Left renal pelvis (tissue), 4 donors: ENCODE measurements around the gene CLNK. TPM values are rescaled to one million over a fixed set of nuclear protein-coding genes. Genes with fewer than 3 reads are reported as not detected.
A peak's percentile ranks its signal among the peaks of the same experiment; 100 is the strongest.
"Not testable (repeated sequence)": the region's sequence is repeated elsewhere in the genome, so short reads cannot be mapped to it uniquely, and the experiment has no call there.

Experiments used
- DNase-seq, 4 donors: peaks; one replicate each; pipeline ENCODE4 v3.0.0-alpha.2; 2013; ENCODE audit warnings: low read depth in 4 of 4, low spot score in 3 of 4
- polyA plus RNA-seq, 4 donors: library from polyadenylated mRNA; unstranded; fragments of 120-200 nt; gene quantifications; one replicate each; pipeline ENCODE4 v1.2.1, GENCODE V29; 2013; ENCODE audit not compliant: insufficient read length in 4 of 4

The CLNK gene
- polyA plus RNA-seq, 4 donors, result 0.19 to 1.4 (median 0.49) TPM

DNA sequence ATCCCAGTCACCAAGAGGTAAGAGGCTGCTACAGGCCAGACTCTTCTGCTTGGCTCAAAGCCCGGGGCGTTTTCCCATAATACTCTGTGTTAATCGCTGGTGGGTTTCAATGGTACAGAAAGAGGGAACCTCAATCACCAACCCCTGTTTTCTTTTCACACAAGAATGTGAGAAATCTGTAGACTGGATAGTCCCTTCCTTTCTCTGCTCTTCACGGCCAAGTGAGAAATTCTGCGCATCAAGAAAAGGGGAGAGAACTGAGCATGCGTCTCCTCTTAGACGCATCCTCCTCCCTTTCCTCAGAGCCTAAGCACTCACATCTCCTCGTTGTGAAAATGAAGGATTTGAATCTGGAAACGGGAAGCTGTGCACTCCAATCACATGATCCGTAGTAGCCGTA is 64.7 kb downstream of the CLNK start:
- no peak for DNase-seq

DNA sequence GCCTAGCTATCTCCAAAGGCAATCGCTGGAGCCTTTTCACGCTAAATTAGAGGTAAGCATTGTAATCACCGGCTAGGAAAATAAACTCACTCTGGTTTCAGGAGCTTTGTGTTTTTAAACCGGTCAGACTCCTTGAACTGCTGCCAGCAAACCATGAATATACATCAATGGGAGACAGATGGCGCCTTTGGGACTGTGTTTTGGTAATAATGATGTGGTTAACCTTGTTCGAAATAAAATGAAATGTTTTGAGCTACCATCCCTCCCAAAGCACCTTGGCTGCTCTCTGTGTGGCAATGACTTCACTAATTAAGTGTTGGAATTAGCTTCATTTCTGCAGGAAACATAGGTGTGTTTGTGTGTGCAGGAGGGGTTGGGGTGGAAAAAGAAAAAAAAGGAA is 65.3 kb downstream of the CLNK start:
- DNase-seq, result peak; percentile 39 to 53 (median 44)

DNA sequence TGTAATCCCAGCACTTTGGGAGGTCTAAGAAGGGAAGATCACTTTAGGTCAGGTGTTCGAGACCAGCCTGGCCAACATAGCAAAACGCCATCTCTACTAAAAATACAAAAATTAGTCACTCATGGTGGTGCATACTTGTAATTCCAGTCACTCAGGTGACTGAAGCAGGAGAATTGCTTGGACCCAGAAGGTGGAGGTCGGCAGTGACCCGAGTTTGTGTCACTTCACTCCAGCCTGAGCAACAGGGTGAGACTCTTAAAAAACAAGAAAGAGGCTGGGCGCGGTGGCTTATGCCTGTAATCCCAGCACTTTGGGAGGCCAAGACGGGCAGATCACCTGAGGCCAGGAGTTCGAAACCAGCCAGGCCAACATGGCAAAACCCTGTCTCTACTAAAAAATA is 69.6 kb downstream of the CLNK start:
- not testable (repeated sequence) for DNase-seq

DNA sequence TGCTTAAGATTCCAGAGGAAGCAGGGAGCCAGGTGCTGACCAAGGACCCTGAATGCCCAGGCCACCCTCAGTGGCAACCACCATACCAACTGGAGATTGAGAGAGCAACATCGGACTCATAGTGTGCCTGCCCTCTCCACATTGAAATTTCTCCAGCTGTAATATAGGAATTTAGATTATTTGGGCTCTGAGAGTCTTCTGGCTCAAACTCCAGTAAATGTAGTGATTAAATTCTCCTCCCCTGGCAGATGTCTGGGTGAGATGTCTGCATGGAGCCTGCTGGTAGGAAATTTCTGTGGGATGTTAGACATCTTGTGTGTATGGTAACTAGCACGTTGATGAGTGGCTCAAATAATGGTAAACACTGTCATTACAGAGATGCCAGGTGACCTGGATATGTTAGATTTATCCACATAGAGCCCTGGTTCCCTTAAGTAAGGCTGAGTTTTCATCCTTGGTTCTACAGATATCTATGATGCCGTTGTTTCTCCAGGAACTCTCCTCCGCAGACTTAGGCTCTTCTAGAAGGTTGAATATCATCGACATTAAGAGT is 70.6 kb downstream of the CLNK start:
- DNase-seq, result no peak

DNA sequence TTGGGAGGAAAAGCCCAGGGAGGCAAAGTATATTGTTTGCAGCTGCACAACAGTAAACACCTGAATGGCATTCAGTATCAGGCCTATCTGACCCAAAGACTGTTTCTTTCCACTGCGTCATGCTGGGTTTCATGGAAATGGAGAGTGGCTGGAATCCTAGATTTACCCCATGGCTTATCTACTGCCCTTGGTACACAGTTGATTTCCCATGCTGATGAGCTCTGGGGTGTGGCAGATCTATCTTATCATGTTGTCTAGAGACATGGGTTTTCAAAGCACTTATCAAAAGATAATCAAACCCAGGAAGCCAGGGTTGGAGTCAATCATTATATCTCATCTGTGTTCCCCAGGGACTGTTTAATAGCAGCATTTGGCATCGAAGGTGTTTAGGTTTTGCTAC is 72.1 kb downstream of the CLNK start:
- no peak for DNase-seq

DNA sequence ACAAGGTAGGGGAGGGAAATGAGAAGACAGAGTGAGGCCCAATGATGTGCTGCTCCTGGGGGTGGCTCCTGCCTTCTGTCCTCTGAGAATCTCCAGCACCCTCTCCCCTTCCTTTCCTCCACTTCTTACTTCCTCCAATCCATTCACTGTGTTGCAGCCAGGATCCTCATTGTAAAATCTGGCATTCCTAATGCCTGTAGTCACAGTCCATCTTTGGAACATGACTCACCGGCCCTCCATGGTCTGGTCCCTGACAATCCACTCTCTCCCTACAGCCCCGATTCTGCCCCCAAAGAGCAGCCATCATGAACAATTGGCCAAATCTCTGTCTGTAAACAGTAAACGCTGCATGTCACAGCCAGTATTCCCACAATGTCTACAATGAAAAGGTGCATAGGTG is 72.9 kb downstream of the CLNK start:
- no peak for DNase-seq

DNA sequence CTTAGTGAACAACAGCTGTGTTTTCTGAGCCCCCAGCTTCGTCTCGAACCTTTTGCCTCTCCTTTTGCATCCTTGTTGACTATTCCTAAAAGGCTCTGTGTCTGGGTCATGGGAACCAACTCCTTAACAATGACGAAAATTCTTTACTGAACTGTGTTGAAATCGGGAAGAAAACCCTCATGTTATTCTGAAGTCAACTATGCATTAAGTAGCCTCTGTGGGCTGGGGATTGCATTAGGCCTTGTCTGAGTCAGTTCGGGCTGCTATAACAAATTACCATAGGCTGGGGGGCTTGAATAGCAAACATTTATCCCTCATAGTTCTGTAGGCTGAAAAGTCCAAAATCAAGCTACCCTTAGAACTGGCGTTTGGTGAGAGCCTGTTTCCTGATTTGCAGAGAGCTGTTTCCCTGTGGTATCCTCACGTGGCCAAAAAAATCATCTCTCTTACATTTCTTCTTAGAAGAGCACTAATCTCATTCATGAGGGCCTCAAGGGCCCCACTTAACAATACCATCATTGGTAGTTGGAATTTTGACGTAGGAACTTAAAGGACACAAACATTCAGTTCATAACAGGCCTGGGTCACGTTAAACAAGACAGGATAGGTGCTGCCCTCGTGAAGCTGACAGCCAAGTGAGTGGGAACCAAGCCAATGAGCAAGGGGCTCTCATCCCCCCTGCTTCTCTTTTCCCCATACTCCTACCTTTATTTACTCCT is 75.9 kb downstream of the CLNK start:
- no peak for DNase-seq

DNA sequence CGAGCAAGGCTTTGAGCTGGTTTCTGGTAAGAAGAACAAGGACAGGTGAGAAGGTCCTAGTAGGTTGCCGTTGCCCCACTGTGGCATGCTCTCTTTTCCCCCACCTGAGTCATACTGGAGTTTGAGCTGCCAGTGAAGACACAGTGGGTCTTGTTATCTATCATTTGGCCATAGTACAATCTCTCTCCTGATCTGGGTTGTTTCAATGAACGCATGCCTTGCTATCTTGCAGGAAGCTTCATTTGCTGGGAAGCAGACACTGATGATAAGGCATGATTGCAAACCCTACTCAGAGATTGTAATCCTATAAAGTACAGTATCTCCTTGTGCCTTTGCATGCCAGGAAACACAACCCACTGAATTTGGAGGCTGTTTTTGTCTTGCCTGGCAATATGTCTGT is 77.4 kb downstream of the CLNK start:
- DNase-seq, result no peak

DNA sequence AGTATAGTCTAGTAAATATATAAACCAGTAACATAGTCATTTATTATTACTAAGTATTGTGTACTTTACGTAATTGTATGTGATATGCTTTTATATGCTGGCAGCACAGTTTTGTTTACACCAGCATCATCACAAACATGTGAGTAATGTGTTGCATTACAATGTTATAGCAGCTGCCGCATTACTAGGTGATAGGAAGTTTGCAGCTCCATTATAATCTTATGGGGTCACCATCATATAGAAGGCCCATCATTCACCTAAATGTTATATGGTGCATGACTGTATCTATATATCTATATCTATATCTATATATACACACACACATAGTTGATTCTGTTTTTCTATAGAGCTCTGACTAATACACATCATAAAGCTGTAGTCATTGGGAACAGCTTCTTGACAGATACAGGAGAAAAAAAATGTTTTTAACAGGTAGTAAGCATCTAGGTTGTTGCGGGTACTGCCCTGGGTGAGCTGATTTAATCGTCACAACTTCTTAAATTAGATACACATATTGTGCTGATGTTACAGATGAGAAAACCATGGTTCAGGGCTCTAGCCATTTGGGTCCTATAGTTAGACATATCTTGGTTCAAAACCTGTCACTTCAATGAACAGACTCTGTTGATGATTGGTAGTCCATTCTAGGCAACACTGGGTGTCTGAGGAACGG is 77.9 kb downstream of the CLNK start:
- no peak for DNase-seq

DNA sequence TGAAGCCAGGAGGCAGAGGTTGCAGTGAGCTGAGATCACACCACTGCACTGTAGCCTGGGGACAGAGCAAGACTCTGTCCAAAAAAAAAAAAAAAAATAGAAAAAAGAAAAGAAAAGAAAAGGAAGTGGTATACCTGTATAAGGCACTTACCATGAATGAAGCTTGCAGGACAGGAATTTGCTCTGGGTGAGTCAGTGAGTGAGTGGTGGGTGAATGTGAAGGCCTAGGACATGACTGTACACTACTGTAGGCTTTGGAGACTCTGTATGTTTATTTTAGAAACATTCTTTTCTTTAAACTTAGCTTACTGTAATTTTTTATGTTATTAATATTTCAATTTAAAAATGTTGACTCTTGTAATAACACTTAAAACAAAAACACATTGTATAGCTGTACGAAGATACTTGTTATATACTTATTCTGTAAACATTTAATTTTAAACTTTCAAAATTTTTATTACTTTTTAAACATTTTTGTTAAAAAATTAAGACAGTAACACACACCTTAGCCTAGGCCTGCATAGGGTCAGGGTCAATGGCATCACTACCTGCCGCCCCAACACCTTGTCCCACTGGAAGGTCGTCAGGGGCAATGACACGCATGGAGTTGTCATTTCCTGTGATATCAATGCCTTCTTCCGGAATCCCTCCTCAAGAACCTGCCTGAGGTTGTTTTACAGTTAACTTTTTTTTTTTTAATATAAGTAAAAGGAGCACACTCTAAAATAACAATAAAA is 78.7 kb downstream of the CLNK start:
- DNase-seq, result no peak

DNA sequence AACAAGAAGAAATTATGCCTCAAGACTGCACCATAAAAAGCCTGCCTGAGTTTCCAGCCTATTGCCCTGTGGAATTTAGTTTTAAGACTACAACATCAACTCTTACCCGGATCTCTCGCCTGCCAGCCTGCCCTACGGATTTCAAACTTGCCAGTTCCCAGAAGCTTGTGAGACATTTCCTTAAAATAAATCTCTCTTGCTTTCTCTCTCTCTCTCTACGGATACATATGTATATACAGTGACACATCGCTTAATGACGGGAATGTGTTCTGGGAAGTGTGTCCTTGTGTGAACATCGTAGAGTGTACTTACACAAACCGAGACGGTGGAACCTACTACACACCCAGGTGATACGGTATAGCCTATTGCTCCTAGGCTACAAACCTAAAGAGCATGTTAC is 79.5 kb downstream of the CLNK start:
- no peak for DNase-seq

DNA sequence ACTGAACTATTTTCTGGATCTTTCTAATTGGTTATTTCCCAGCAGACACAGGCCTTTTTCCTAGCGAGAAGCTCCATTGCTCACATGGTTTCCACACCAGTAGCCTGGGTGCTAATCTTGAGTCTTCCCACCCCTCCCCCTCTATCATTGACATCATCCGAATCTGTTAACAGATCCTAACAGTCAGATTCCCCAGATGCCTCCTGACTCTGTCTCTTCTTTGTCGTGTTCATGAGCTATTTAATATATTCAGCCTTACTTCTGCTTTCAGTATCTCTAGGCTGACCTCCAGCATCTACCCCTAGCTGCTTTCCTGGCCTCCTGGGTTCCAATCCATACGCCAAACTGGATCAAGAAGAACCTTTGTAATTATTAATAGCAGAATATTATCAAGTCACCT is 85.0 kb downstream of the CLNK start:
- no peak for DNase-seq

DNA sequence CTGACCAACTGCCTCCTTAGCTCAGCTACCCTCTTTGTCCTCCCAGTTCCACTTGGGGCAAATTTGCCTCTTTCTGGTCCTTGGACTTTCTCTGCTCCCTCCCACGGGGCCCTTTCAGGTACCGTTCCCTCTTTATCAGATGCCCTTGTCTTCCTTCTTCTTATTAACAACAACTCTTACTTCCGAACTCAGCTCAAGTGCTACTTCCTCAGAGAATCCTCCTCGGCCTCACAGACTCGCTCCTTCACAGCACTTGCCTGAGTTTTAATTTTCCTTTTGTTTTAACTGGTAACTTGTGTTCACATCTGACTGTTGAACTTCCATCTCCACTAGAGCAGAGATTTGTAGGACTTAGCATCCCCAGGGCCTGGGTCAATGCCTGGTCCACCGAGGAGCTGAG is 85.7 kb downstream of the CLNK start:
- no peak for DNase-seq

DNA sequence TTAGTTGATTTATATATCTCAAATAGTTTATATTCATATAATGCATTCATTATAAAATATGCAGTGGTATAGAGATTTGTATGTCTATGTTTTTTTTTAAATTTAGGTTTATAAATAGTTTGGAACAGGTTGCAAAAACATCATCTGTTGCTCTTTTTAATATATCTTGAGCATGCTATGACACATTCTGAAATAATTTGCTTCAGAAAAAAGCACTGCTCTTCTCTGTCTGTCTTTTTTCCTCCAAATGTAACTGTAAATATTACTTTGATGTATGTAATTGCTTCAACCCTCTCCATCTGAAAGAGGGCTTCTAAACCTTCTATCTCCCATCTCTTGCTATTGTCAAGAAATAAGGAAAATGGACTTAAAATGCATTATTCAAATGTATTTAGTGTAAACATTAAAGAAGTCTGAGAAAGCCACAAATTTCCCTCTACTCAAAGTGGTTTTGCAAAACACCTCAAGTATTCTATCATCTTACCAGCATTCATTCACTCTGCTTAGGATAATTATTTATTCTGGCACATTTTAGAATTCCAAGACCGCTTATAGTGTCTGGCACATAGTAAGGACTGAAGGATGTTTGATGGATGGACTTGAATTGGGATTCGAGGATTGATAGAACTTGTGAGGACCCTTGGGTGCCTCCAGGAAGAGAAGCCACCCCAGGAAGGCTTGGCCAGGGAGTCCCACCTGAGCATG is 87.8 kb downstream of the CLNK start:
- DNase-seq, result no peak

DNA sequence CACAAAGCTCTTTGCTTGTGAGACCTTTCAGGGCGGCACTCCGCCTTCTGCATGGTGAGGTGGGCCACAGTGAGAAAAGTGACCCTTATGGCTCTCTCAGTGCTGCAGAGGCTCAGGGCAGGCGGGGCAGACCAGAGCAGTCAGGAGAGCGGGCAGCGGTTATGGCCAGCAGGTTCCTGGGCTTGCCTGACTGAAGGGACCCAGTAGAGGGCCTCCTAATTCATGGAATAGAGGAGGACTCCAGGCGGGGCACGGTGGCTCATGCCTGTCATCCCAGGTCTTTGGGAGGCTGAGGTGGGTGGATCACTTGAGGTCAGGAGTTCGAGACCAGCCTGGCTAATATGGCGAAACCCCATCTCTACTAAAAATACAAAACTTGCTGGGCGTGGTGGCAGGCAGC is 91.4 kb downstream of the CLNK start:
- DNase-seq, result no peak

DNA sequence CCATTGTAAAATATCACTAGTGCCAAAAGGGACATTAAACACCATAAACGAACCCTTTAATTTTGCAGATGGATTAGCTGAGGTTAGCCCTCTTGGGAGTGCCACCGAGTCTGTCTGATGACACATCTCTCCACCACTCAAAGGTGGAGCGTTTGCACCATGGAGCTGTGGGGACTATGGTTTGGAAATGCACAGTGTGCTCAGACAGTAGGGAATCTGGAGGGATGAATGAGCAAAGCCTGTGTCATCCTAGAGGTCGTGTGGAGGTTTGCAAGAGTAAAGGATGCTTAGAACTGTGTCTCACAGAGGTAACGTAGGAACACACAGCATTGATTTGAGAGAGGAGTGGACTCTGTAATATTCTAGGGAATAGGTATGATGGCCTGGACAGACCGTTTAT is 93.7 kb downstream of the CLNK start:
- DNase-seq, result no peak

DNA sequence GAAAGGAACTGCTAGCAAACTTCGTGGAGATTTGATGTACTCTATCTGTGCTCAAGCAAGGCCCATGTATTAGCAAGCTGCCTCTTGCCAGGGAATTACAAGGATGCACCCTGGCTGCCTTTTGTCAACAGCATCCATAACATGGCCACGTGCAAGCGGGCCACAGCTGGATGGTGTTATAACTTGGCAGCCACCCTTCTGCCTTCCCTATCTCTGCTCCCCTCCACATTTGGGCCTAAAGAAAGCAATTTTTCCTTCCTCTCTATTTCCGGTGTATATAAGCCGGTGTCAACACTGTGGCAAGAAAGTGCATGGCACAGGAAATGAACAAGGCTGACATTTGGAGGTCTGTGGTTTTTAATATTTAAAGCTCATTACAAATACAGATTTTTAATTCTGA is 94.8 kb downstream of the CLNK start:
- DNase-seq, result no peak

DNA sequence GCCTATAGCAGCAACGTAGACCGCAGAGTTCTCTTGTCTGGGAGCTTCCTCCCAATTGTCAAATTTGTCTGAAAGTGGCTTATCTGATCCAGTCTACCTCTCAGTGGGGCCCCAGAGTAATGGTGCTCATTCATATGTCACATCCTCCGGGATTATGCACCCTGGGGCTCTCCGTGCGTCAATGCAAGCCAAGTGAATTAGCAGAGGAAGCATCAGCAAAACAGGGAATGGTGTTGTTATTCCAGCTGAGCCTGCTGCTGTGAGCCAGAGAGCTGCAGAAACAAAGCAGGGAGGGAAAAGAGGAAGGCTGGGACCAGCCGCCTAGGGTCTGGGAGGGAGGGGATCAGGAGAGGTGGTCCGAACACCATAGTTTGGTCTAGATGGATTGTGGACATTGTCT is 95.2 kb downstream of the CLNK start:
- DNase-seq, result no peak

DNA sequence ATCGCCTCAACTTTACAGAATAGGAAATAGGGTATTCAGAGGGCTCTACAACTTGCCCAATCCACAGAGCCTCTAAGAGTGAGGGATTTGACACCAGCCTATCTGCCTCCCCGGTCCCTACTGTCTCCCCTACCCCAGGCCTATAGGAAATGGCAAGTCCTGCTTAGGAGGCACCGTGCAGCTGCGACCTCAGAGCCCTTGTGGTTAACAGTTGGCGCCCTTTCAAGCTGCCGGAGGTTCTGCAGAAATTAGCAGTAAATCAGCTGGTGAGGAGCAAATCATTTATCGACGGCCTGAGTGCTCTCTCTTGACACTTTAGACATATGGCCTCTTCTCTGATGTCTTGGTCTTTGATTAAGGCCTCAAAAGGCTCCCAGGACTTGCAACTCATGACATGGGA is 96.9 kb downstream of the CLNK start:
- no peak for DNase-seq

DNA sequence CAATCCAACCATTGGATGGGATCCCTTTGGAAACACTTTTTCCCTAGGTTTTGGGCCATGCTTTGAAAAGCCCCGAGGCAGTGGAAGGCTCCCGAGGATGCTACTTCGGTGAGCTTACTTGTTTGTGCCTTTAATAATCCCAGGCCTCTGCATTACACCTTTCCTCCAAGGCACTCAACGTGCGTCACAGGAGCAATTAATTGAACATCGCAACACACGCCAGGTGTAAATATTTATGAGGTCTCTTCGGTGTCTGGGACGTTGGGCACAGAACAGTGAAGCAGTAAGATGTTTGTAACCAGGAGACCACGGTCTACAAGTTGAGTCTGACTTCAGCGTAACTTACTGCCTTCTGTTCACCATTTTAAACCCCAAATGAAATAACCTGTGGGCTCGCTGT is 97.3 kb downstream of the CLNK start:
- DNase-seq, result no peak

DNA sequence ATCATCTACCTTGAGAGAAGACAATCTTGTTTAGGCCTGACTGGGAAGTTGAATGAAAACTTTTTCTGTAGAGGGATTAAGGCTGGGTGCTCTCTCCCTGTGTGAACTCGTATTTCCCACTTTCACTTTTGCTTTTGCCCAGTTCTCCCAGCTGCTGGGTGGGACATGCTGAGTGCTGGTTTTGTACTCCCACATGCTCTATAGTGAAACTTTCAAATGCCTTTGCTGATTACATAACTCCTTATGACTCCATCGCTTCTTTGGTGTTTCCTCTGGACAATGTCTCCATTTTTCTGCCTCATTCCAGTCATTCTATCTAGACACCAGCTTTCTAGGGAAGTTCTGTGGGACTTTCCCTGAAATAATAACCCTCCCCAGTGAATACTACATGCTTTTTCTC is 100.5 kb downstream of the CLNK start:
- peak in 1 of 4 donors; percentile 20 for DNase-seq
